GM19372 (cell line): ENCODE data around the gene ZNF445.
"Not testable (repeated sequence)": the region's sequence is repeated elsewhere in the genome, so short reads cannot be mapped to it uniquely, and the experiment has no call there.

Experiments used
- ATAC-seq: cut with Tn5 transposase; IDR thresholded peaks from one replicate; pipeline ENCODE4 v1.9.1; 2021; ENCODE audit warnings: mild to moderate bottlenecking, low read depth, moderate library complexity; ENCODE audit not compliant: unreplicated experiment

The ZNF445 gene

GRCh38 chr3:44478055-44478468, 592 bp upstream of the ZNF445 start:
- no peak for ATAC-seq

- no peak for ATAC-seq
Observed at GRCh38 chr3:44476963-44477311, 533 bp downstream of the ZNF445 start.

- ATAC-seq: no peak
Observed at GRCh38 chr3:44476181-44476611, 1.3 kb downstream of the ZNF445 start.

- not testable (repeated sequence) for ATAC-seq
Observed at GRCh38 chr3:44474886-44475285, 2.6 kb downstream of the ZNF445 start.

GRCh38 chr3:44470430-44470829, 7.0 kb downstream of the ZNF445 start:
- no peak for ATAC-seq

- no peak for ATAC-seq
Observed at GRCh38 chr3:44469914-44470313, 7.6 kb downstream of the ZNF445 start.

- no peak for ATAC-seq
Observed at GRCh38 chr3:44468572-44469520, 8.6 kb downstream of the ZNF445 start.

- not testable (repeated sequence) for ATAC-seq
Observed at GRCh38 chr3:44468099-44468537, 9.4 kb downstream of the ZNF445 start.

GRCh38 chr3:44467241-44467640, 10.2 kb downstream of the ZNF445 start:
- no peak for ATAC-seq

GRCh38 chr3:44464920-44465319, 12.6 kb downstream of the ZNF445 start:
- not testable (repeated sequence) for ATAC-seq

- ATAC-seq: no peak
Observed at GRCh38 chr3:44464509-44464908, 13.0 kb downstream of the ZNF445 start.

- ATAC-seq: not testable (repeated sequence)
Observed at GRCh38 chr3:44460050-44460449, 17.4 kb downstream of the ZNF445 start.

- ATAC-seq: no peak
Observed at GRCh38 chr3:44455318-44455717, 22.2 kb downstream of the ZNF445 start.

- ATAC-seq: no peak
Observed at GRCh38 chr3:44454258-44454657, 23.2 kb downstream of the ZNF445 start.

- ATAC-seq: no peak
Observed at GRCh38 chr3:44451441-44451840, 26.0 kb downstream of the ZNF445 start.

GRCh38 chr3:44446929-44447328, 30.5 kb downstream of the ZNF445 start:
- no peak for ATAC-seq

- ATAC-seq: no peak
Observed at GRCh38 chr3:44445786-44446185, 31.7 kb downstream of the ZNF445 start.

GRCh38 chr3:44444896-44445691, 32.4 kb downstream of the ZNF445 start:
- ATAC-seq: no peak

- ATAC-seq: no peak
Observed at GRCh38 chr3:44444437-44444836, 33.0 kb downstream of the ZNF445 start.

- ATAC-seq: no peak
Observed at GRCh38 chr3:44442596-44443309, 34.7 kb downstream of the ZNF445 start.
